Measurements from ENCODE around the gene KRT6A. TPM values are rescaled to one million over a fixed set of nuclear protein-coding genes. Genes with fewer than 3 reads are reported as not detected.

KRT6A gene
- total RNA-seq, 4 donors from 2014 or later: not detected

- Histone ChIP-seq H3K27me3 (peaks cover 8% of the 10 kb centered on the region), H3K36me3 (no peaks in the 10 kb centered on the region), H3K9me3 (peaks cover 0 to 9% of the 10 kb centered on the region in 2 donors), H3K4me1 (no peaks in the 10 kb centered on the region), H3K27ac (no peak overlapping the region), H3K4me3 (no peak overlapping the region)
- no peak for TF ChIP-seq POLR2A (IDR thresholded peaks at IDR 0.05)
- TF ChIP-seq CTCF (IDR thresholded peaks at IDR 0.05): no peak
- no peak for TF ChIP-seq POLR2AphosphoS5 (IDR thresholded peaks at IDR 0.05)
- no peak for TF ChIP-seq EP300 (IDR thresholded peaks at IDR 0.05; ENCODE audit: low read depth)
- WGBS, 2 donors (ENCODE audit: low coverage in 1 of 2): 87 to 95% methylated on average over 3 to 14 of the region's 14 CpGs
- DNase-seq: no peak
- in situ Hi-C loops (cut with MboI; ENCODE audit: low pct_ligation_motif_present in 1 of 4, low pct_unique_long_range_greater_than_20kb in 1 of 4, low sequenced_read_pairs in 3 of 4) (no loop called here), intact Hi-C loops (cut with DNase I; ENCODE audit: low total_unique reads) (loop anchor here (10.0 kb wide), 1 partner anchor 140 kb away; no protein-coding TSS in a partner anchor)
Measured at GRCh38 chr12:52514471-52515318, 21.6 kb upstream of the KRT6A start.

GRCh38 chr12:52513736-52514135 is 20.7 kb upstream of the KRT6A start:
- WGBS, 2 donors (ENCODE audit: low coverage in 1 of 2): 85 to 100% methylated on average over 3 to 6 of the region's 6 CpGs
- TF ChIP-seq POLR2A (IDR thresholded peaks at IDR 0.05) (no peak), EP300 (IDR thresholded peaks at IDR 0.05; ENCODE audit: low read depth) (no peak), POLR2AphosphoS5 (IDR thresholded peaks at IDR 0.05) (no peak), CTCF (IDR thresholded peaks at IDR 0.05) (no peak)
- no peak for DNase-seq
- Histone ChIP-seq H3K4me1 (no peaks in the 10 kb centered on the region), H3K27me3 (peaks cover 15% of the 10 kb centered on the region), H3K36me3 (no peaks in the 10 kb centered on the region), H3K4me3 (no peak overlapping the region), H3K27ac (no peak overlapping the region), H3K9me3 (peaks cover 0 to 9% of the 10 kb centered on the region in 2 donors)
- intact Hi-C loops (cut with DNase I; ENCODE audit: low total_unique reads) (loop anchor here (10.0 kb wide), 1 partner anchor 139 kb away; no protein-coding TSS in a partner anchor), in situ Hi-C loops (cut with MboI; ENCODE audit: low pct_ligation_motif_present in 1 of 4, low pct_unique_long_range_greater_than_20kb in 1 of 4, low sequenced_read_pairs in 3 of 4) (no loop called here)

- H3K36me3 ChIP-seq: no peaks in the 10 kb centered on the region
- intact Hi-C loops (cut with DNase I; ENCODE audit: low total_unique reads): no loop called here
- peaks cover 25% of the 10 kb centered on the region for H3K27me3 ChIP-seq
- H3K27ac ChIP-seq: no peak overlapping the region
- no peak for DNase-seq
- no peak overlapping the region for H3K4me3 ChIP-seq
- H3K4me1 ChIP-seq: peaks cover 0 to 3% (median 0%) of the 10 kb centered on the region in 4 donors
- 52 to 74% methylated on average over 2 to 5 of the region's 5 CpGs for WGBS, 2 donors (ENCODE audit: low coverage in 1 of 2)
- H3K9me3 ChIP-seq: peaks cover 0 to 9% of the 10 kb centered on the region in 2 donors
- in situ Hi-C loops (cut with MboI; ENCODE audit: low pct_ligation_motif_present in 1 of 4, low pct_unique_long_range_greater_than_20kb in 1 of 4, low sequenced_read_pairs in 3 of 4): loop anchor here in 1 of 4 donors (10.0 kb wide), 1 partner anchor 113 kb away; no protein-coding TSS in a partner anchor
- TF ChIP-seq CTCF (IDR thresholded peaks at IDR 0.05) (no peak), POLR2AphosphoS5 (IDR thresholded peaks at IDR 0.05) (no peak), EP300 (IDR thresholded peaks at IDR 0.05; ENCODE audit: low read depth) (no peak), POLR2A (IDR thresholded peaks at IDR 0.05) (no peak)
Measured at GRCh38 chr12:52508211-52508610, 15.2 kb upstream of the KRT6A start.

- no peak for DNase-seq
Measured at GRCh38 chr12:52506858-52507715, 14.0 kb upstream of the KRT6A start.

More at GRCh38 chr12:52506858-52507715, 14.0 kb upstream of the KRT6A start:
- H3K27ac ChIP-seq: no peak overlapping the region
- H3K36me3 ChIP-seq: no peaks in the 10 kb centered on the region
- H3K4me3 ChIP-seq: no peak overlapping the region
- H3K27me3 ChIP-seq: peaks cover 25% of the 10 kb centered on the region
- intact Hi-C loops (cut with DNase I; ENCODE audit: low total_unique reads): no loop called here
- H3K9me3 ChIP-seq: peaks cover 0 to 9% of the 10 kb centered on the region in 2 donors
- TF ChIP-seq POLR2A (IDR thresholded peaks at IDR 0.05) (no peak), CTCF (IDR thresholded peaks at IDR 0.05) (peak; percentile 47 to 55 (median 52))
- peaks cover 0 to 3% (median 0%) of the 10 kb centered on the region in 4 donors for H3K4me1 ChIP-seq
- 34 to 71% methylated on average over 1 to 4 of the region's 4 CpGs for WGBS, 2 donors (ENCODE audit: low coverage in 1 of 2)
- in situ Hi-C loops (cut with MboI; ENCODE audit: low pct_ligation_motif_present in 1 of 4, low pct_unique_long_range_greater_than_20kb in 1 of 4, low sequenced_read_pairs in 3 of 4): loop anchor here in 1 of 4 donors (10.0 kb wide), 1 partner anchor 112 kb away; no protein-coding TSS in a partner anchor

Measured in transverse colon (tissue), 4 donors.